Measurements from ENCODE around the gene USP10.

USP10 gene

GRCh38 chr16:84761448-84762368 lies 61.9 kb downstream of the USP10 start:
- no peak for DNase-seq (ENCODE audit: low read depth)
- no peak overlapping the region for H3K4me3 ChIP-seq (ENCODE audit: low read length)
- TF ChIP-seq CTCF (IDR thresholded peaks at IDR 0.05; ENCODE audit: insufficient read depth, low read depth, low read length, missing control alignments), result no peak

GRCh38 chr16:84763164-84763563 lies 63.4 kb downstream of the USP10 start:
- TF ChIP-seq CTCF (IDR thresholded peaks at IDR 0.05; ENCODE audit: insufficient read depth, low read depth, low read length, missing control alignments), result no peak
- no peak for DNase-seq (ENCODE audit: low read depth)
- H3K4me3 ChIP-seq (ENCODE audit: low read length), result no peak overlapping the region

- no peak for TF ChIP-seq CTCF (IDR thresholded peaks at IDR 0.05; ENCODE audit: insufficient read depth, low read depth, low read length, missing control alignments)
- no peak for DNase-seq (ENCODE audit: low read depth)
- H3K4me3 ChIP-seq (ENCODE audit: low read length), result no peak overlapping the region
Observed at GRCh38 chr16:84763629-84764028, 63.8 kb downstream of the USP10 start.

GRCh38 chr16:84764970-84765369 lies 65.2 kb downstream of the USP10 start:
- TF ChIP-seq CTCF (IDR thresholded peaks at IDR 0.05; ENCODE audit: insufficient read depth, low read depth, low read length, missing control alignments), result no peak
- no peak for DNase-seq (ENCODE audit: low read depth)
- H3K4me3 ChIP-seq (ENCODE audit: low read length), result no peak overlapping the region

DNA sequence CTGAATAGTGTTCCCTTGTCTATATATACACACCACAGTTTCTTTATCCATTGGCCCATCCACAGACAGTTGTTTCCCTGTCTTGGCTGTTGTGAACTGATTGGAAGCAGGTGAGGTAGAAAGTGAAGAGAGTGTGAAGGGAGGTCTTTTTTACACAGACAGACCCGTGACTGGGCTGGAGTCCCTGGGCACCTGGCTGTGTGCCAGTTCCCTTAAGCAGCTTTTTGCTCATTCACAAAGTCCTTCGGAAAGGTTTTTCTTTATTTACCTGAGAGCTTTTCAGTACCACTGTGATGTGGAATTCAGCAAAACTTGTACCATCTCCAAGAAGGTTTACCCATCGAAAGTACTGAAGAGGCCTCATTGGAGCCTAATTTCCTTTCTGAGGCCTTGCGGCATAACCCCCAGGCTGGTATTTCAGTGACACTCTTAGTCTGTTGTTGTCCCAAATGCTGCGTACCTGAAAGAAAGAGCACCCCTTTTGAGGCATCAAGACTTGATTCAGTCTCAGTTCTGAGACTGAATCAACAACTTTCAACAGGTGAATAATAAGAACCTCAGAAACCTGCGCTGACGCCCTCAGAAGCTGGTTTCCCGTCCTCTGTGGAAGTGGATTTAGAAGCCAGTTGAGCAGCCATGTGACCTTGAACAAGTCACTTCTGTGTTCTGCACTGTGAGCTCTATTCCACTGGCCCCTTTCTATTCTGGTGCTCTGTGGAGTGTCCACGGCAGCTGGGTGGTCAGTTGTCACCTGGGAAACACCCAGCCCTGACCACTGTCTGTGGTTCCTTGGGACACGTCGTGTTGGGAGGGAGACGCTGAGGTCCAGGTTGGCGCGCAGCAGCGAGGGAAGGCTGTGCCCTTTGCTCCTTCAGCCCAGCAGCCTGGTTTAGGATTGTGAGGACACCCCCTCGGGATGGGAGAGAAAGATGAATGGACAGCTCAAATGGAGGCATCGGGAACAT lies 66.1 kb downstream of the USP10 start:
- no peak for DNase-seq (ENCODE audit: low read depth)
- H3K4me3 ChIP-seq (ENCODE audit: low read length), result no peak overlapping the region
- no peak for TF ChIP-seq CTCF (IDR thresholded peaks at IDR 0.05; ENCODE audit: insufficient read depth, low read depth, low read length, missing control alignments)

- no peak for TF ChIP-seq CTCF (IDR thresholded peaks at IDR 0.05; ENCODE audit: insufficient read depth, low read depth, low read length, missing control alignments)
- H3K4me3 ChIP-seq (ENCODE audit: low read length), result no peak overlapping the region
- DNase-seq (ENCODE audit: low read depth), result no peak
Observed at GRCh38 chr16:84766978-84767773, 67.4 kb downstream of the USP10 start.

Measured in epithelial cell of esophagus (primary cell).